ENCODE results near the gene AP3S2. TPM values are rescaled to one million over a fixed set of nuclear protein-coding genes. Genes with fewer than 3 reads are reported as not detected.
A peak's percentile ranks its signal among the peaks of the same experiment; 100 is the strongest.

Gene AP3S2
- total and polyA plus RNA-seq, 2 of the 4 experiments (the other 2 are of a cell fraction) = 12.6 to 34.1 TPM

- Histone ChIP-seq H2AK5ac (ENCODE audit: low read depth, low read length) (no peak overlapping the region), H3K23ac (ENCODE audit: low read depth, low read length) (no peak overlapping the region), H4K5ac (ENCODE audit: low read depth, low read length) (no peak overlapping the region), H3K14ac (replicated peaks; ENCODE audit: low read depth, low read length) (no peak overlapping the region), H3K27ac (ENCODE audit: insufficient read depth, low read length) (no peak overlapping the region), H2BK15ac (ENCODE audit: low read depth, low read length) (no peak overlapping the region), H3K9me3 (ENCODE audit: control insufficient read depth, insufficient read depth, low read length) (peaks cover 6% of the 10 kb centered on the region; the same call in 1 of the 2 replicates), H2BK5ac (ENCODE audit: low read depth, low read length, poor library complexity, severe bottlenecking) (no peak overlapping the region), H4K8ac (ENCODE audit: low read depth in 2 of 2, low read length in 2 of 2) (no peak overlapping the region), H3K36me3 (ENCODE audit: control insufficient read depth, insufficient read depth, low read length) (peaks cover 48% of the 10 kb centered on the region), H2AFZ (replicated peaks; ENCODE audit: low read length, poor library complexity) (no peak overlapping the region), H3K4me1 (ENCODE audit: control insufficient read depth, insufficient read depth, low read length) (peaks cover 5% of the 10 kb centered on the region), H3K4me2 (ENCODE audit: low read depth, low read length) (no peak overlapping the region), H3K56ac (ENCODE audit: extremely low read depth, insufficient read depth, low read length) (no peak overlapping the region), H3K9ac (ENCODE audit: low read depth, low read length) (no peak overlapping the region), H2BK120ac (ENCODE audit: low read depth, low read length) (no peak overlapping the region), H3K27me3 (ENCODE audit: control insufficient read depth, insufficient read depth, low read length) (no peaks in the 10 kb centered on the region), H4K91ac (ENCODE audit: insufficient read depth, low read depth, low read length) (no peak overlapping the region), H2BK20ac (ENCODE audit: low read depth, low read length) (no peak overlapping the region), H3K9me1 (ENCODE audit: insufficient read depth, low read length) (0 out of 2 replicates have a peak, but pooled peaks cover 5% of the 10 kb centered on the region), H3K79me1 (ENCODE audit: low read depth in 1 of 2, low read length in 2 of 2) (no peaks in the 10 kb centered on the region), H4K20me1 (ENCODE audit: insufficient read depth, low read length) (no peaks in the 10 kb centered on the region), H3K4ac (ENCODE audit: low read depth, low read length) (no peak overlapping the region), H2AK9ac (replicated peaks; ENCODE audit: low read depth, low read length, poor library complexity) (peak overlapping the region; percentile 33), H3K4me3 (ENCODE audit: insufficient read depth, low read depth, low read length) (no peak overlapping the region), H3K18ac (ENCODE audit: low read depth, low read length) (no peak overlapping the region)
- CTCF ChIA-PET = interaction anchor here (0.6 to 0.9 kb wide), 2 partner anchors 80 to 93 kb away, joined by 3 to 9 read pairs; no protein-coding TSS in a partner anchor
- ATAC-seq (ENCODE audit: low read depth) (no peak; the same call in 1 of the 2 replicates), DNase-seq (peak; percentile 70)
- TF ChIP-seq CEBPB (IDR thresholded peaks at IDR 0.05; ENCODE audit: low read depth, low read length) (0 out of 2 replicates have a peak, but pooled peaks have one; percentile 38), RFX5 (IDR thresholded peaks at IDR 0.05; ENCODE audit: low read depth, low read length) (no peak), BHLHE40 (IDR thresholded peaks at IDR 0.05; ENCODE audit: low read depth, low read length) (no peak)
- dilution Hi-C loops (cut with HindIII; ENCODE audit: low sequenced_read_pairs, unreplicated experiment) (no loop called here), intact Hi-C loops (cut with micrococcal nuclease) (no loop called here), in situ Hi-C loops (cut with MboI; ENCODE audit: low sequenced_read_pairs) (no loop called here)
- 50% methylated on average over 2 of the region's 5 CpGs; no CpG with 5 or more reads in 1 of the 2 experiments for WGBS, 2 experiments (ENCODE audit: extremely low coverage in 2 of 2, insufficient read length in 1 of 2)
- POLR2A ChIA-PET (ENCODE audit: unreplicated experiment) = no interaction called here
- no TSS peak for BruUV-seq (replicated peaks)
Measured at GRCh38 chr15:89794627-89795241, 99.1 kb downstream of the AP3S2 start.
